Measurements from ENCODE around the gene OR10H5. TPM values are rescaled to one million over a fixed set of nuclear protein-coding genes. Genes with fewer than 3 reads are reported as not detected.

OR10H5 gene
- total RNA-seq = not detected

GRCh38 chr19:15787611-15788155, at the start of gene OR10H5:
Gene OR10H5 (plus strand): TSS chr19:15787661. CDS start chr19:15794049, 6,388 bp downstream.

GRCh38 chr19:15737722-15738121, 49.7 kb upstream of the OR10H5 start, which contains the start of gene OR10H3:
Gene OR10H3 (plus strand): TSS chr19:15737985. CDS start chr19:15741393, 3,408 bp downstream.

DNA sequence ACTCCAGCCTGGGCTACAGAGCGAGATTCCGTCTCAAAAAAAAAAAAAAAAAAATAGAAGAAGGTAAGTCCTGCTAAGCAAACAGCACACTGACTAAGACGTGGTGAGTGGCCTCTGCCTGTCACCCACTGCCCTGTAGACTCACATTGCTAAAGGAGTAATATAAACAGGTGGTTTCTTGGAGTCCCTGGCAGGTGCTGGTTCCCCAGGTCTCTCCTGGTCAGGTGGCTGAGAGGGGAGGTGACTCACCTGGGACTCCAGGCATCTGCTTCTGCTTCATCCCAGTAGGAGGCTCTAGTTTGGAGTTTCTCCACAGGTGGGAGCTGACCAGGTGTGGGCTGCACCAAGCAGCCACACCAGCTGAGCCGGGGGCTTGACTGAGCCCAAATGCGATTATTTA, 27.8 kb downstream of the OR10H5 start, which contains the start of gene OR10H1:
Gene OR10H1, minus strand, starts transcription at position 359 of the 400 bp plus-strand sequence. CDS start 7,627 bp downstream, outside the sequence.

Other genes with a start within 250 kb of the OR10H5 start
- gene CYP4F8, start 172.4 kb upstream of the OR10H5 start, total RNA-seq = not detected
- gene CYP4F3, start 146.8 kb upstream of the OR10H5 start, total RNA-seq = 0.71 TPM
- gene CYP4F12, start 114.6 kb upstream of the OR10H5 start, total RNA-seq = 1.8 TPM
- gene OR10H2, start 59.6 kb upstream of the OR10H5 start, total RNA-seq = not detected
- not detected for gene OR10H3, start 49.7 kb upstream of the OR10H5 start, total RNA-seq
- gene OR10H1, start 28.0 kb downstream of the OR10H5 start, total RNA-seq = not detected
- gene CYP4F2, start 110.4 kb downstream of the OR10H5 start, total RNA-seq = not detected
- gene CYP4F11, start 146.9 kb downstream of the OR10H5 start, total RNA-seq = not detected
- not detected for gene OR10H4, start 161.3 kb downstream of the OR10H5 start, total RNA-seq